Activated CD8-positive, alpha-beta memory T cell treated with anti-CD3 and anti-CD28 coated beads, Interleukin-2, amount 10 ng/mL, durations not matched to agents 7 days and 5 days (primary cell): ENCODE results near the gene EFCAB9. TPM values are rescaled to one million over a fixed set of nuclear protein-coding genes. Genes with fewer than 3 reads are reported as not detected.

ENCODE experiments used
- ATAC-seq: fragments of 150-1000 bp; cut with Tn5 transposase; one replicate; pipeline ENCODE4 v1.10.0; 2021; ENCODE audit warnings: moderate library complexity
- CTCF ChIA-PET: fragments of 350-600 bp; sonication (Branson Sonifier 250); formaldehyde crosslinking; loops from one replicate; lab custom pipeline; 2021; ENCODE audit warnings: antibody characterized with exemption; lab: Charles Lee
- DNase-seq: peaks from one replicate; pipeline ENCODE4 v3.0.0-alpha.2; 2020
- H3K27ac Mint-ChIP-seq: one replicate; pipeline ENCODE4 v1.8.0; 2021; ENCODE audit warnings: mild to moderate bottlenecking, mixed read lengths
- H3K27me3 Mint-ChIP-seq: one replicate; pipeline ENCODE4 v1.8.0; 2021; ENCODE audit warnings: mixed read lengths
- H3K36me3 Mint-ChIP-seq: one replicate; pipeline ENCODE4 v1.8.0; 2021; ENCODE audit warnings: mild to moderate bottlenecking, mixed read lengths
- H3K4me1 Mint-ChIP-seq: one replicate; pipeline ENCODE4 v1.8.0; 2021; ENCODE audit warnings: mixed read lengths
- H3K4me3 Mint-ChIP-seq: one replicate; pipeline ENCODE4 v1.8.0; 2021; ENCODE audit warnings: mild to moderate bottlenecking, moderate library complexity, mixed read lengths
- H3K9me3 Mint-ChIP-seq: one replicate; pipeline ENCODE4 v1.8.0; 2022; ENCODE audit warnings: low read depth, mixed read lengths
- total RNA-seq, 2 experiments: library from RNA; stranded (reverse); gene quantifications; one replicate each; pipeline ENCODE4 v1.2.3, GENCODE V29; 2021

The EFCAB9 gene
- total RNA-seq, 2 experiments from 2014 or later: not detected

DNA sequence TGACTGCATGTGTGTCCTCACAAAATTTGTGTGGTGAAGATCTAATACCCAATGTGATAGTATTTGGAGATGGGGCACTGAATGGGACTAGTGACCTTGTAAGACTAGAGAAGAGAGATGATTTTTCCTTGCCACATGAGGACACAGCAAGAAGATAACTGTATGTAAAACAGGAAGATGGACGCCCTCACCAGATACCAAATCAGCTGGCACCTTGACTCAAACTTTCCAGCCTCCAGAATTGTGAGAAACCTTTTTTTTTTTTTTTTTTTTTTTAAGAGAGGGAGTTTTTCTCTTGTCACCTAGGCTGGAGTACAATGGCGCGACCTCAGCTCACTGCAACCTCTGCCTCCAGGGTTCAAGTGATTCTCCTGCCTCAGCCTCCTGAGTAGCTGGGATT lies 49.3 kb downstream of the EFCAB9 start:
- DNase-seq: no peak
- Mint-ChIP-seq H3K27me3 (no peaks in the 10 kb centered on the region), H3K27ac (no peak overlapping the region), H3K4me1 (peaks cover 14% of the 10 kb centered on the region), H3K9me3 (peaks cover 2% of the 10 kb centered on the region), H3K4me3 (no peak overlapping the region), H3K36me3 (peaks cover 20% of the 10 kb centered on the region)
- no peak for ATAC-seq
- CTCF ChIA-PET: no interaction called here

DNA sequence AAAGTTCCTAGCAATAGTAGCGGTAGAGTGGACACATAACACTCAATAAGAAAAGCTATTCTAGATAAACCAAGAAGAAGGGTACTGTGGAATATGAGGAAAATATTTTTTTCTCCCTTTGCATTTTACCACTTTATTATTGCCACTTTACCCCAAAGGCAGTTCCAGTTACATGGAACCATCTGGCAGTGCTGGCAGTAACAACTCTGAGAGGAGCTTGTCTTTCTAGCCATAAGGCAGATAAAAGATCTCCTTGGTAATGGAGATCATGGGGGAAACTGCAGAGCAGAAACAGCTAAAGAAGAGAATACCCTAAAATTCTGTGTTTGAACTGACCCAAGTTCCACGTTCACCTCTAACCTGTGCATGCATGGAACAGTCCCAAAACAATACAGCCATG lies 51.1 kb downstream of the EFCAB9 start:
- Mint-ChIP-seq H3K27ac (no peak overlapping the region), H3K27me3 (no peaks in the 10 kb centered on the region), H3K9me3 (peaks cover 2% of the 10 kb centered on the region), H3K36me3 (peaks cover 20% of the 10 kb centered on the region), H3K4me1 (peaks cover 2% of the 10 kb centered on the region), H3K4me3 (no peak overlapping the region)
- CTCF ChIA-PET: no interaction called here
- DNase-seq (no peak), ATAC-seq (no peak)

DNA sequence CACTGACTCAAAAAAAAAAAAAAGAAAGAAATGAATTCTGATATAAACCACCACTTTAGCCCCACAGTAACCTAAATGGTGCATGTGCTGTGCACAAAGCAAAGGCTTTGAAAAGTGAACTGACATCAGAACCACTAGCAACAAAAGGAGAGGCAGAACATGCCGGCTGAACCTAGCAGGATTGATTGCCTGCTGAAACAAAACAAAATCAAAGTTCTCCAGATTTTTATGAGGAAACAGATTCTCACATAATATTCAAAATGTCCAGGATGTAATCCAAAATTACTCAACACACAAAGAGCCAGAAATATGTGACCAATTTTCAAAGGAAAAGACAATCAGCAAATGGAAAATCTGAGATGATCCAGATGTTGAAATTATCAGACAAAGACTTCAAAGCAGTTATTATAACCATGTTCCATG lies 51.7 kb downstream of the EFCAB9 start:
- DNase-seq: no peak
- Mint-ChIP-seq H3K36me3 (peaks cover 23% of the 10 kb centered on the region), H3K9me3 (peaks cover 4% of the 10 kb centered on the region), H3K4me1 (peaks cover 2% of the 10 kb centered on the region), H3K4me3 (no peak overlapping the region), H3K27ac (no peak overlapping the region), H3K27me3 (no peaks in the 10 kb centered on the region)
- no peak for ATAC-seq
- CTCF ChIA-PET: no interaction called here

DNA sequence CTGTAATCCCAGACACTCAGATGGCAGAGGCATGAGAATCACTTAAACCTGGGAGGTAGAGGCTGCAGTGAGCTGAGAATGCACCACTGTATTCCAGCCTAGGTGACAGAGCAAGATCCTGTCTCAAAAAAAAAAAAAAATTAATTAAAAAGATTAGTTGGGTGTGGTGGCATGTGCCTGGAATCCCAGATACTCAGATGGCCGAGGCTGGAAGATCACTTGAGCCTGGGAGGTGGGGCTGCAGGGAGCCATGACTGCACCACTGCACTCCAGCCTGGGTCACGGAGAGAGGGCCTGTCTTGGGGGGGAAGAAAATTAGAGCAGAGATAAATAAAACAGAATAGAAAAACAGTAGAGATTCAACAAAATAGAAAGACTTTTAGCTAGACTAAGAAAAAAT lies 54.7 kb downstream of the EFCAB9 start:
- Mint-ChIP-seq H3K27ac (no peak overlapping the region), H3K9me3 (peaks cover 8% of the 10 kb centered on the region), H3K27me3 (no peaks in the 10 kb centered on the region), H3K36me3 (peaks cover 26% of the 10 kb centered on the region), H3K4me1 (no peaks in the 10 kb centered on the region), H3K4me3 (no peak overlapping the region)
- no peak for DNase-seq
- CTCF ChIA-PET: interaction anchor here (0.7 kb wide), 1 partner anchor 23 kb away, joined by 3 read pairs; no protein-coding TSS in a partner anchor
- no peak for ATAC-seq

DNA sequence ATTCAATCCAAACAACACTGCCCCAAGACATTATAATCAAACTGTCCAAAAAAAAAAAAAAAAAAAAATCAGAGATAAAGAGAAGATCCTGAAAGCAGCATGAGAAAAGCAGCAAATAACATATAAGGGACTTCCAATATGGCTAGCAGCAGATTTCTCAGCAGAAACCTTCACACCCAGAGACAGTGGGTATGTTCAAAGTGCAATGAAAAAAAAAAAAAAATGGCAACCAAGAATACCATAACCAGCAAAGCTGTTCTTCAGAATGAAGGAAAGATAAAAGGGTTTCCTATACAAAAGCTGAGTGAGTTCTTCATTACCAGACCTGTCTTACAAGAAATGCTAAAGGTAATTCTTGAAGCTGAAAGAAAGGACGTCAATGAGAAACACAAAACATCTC lies 57.4 kb downstream of the EFCAB9 start:
- ATAC-seq (no peak), DNase-seq (no peak)
- CTCF ChIA-PET: no interaction called here
- Mint-ChIP-seq H3K4me1 (no peaks in the 10 kb centered on the region), H3K27ac (no peak overlapping the region), H3K4me3 (no peak overlapping the region), H3K36me3 (peaks cover 34% of the 10 kb centered on the region), H3K27me3 (no peaks in the 10 kb centered on the region), H3K9me3 (peaks cover 11% of the 10 kb centered on the region)

DNA sequence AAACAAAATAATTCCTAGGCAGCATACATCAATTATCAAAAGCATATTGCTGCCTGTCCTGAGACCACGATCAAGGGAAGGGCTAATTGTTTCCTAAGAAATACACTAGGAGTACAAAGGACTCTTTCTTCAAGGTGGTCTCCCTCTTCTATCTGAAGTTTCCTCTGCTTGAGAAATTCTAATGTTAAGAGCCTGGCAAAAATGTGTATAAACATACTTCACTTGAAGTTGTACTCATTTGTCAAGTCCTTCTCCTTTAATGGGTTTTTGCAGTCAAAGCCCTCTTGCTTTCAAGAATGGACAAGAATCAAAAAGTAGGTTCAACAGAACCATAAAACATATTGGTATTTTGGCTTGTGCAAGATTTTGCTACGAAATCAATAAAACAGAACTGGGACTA lies 58.5 kb downstream of the EFCAB9 start:
- no peak for DNase-seq
- ATAC-seq: no peak
- CTCF ChIA-PET: no interaction called here
- Mint-ChIP-seq H3K4me1 (no peaks in the 10 kb centered on the region), H3K9me3 (peaks cover 16% of the 10 kb centered on the region), H3K4me3 (no peak overlapping the region), H3K27ac (no peak overlapping the region), H3K36me3 (peaks cover 36% of the 10 kb centered on the region), H3K27me3 (no peaks in the 10 kb centered on the region)

Other genes starting within 250 kb of the EFCAB9 start
- 10 to 100 TPM; 31.2 to 50.4 TPM for gene FBXW11, start 187.5 kb upstream of the EFCAB9 start, total RNA-seq
- gene STK10, start 5.9 kb upstream of the EFCAB9 start, total RNA-seq: 100 to 1,000 TPM; 223 to 327 TPM
- 1 to 10 TPM; 7.3 to 8.7 TPM for gene UBTD2, start 89.6 kb downstream of the EFCAB9 start, total RNA-seq